SU-DHL-6 (cell line): ENCODE measurements around the gene WDR41.

Experiments
- H2AFZ ChIP-seq: fragments of 200-600 bp; sonication (generic); 2 replicates; pipeline ENCODE4 v1.6.1; 2014; ENCODE audit warnings: low read depth, mild to moderate bottlenecking, moderate library complexity, mixed read lengths, antibody characterized with exemption, low read length; ENCODE audit not compliant: severe bottlenecking
- H3F3A ChIP-seq: fragments of 200-600 bp; shearing (Covaris generic); 2 replicates; pipeline ENCODE4 v1.6.0; 2016; ENCODE audit warnings: antibody characterized with exemption, mild to moderate bottlenecking; ENCODE audit not compliant: insufficient read depth
- H3K27ac ChIP-seq: fragments of 200-600 bp; sonication (generic); 2 replicates; pipeline ENCODE4 v1.5.1; 2016; ENCODE audit warnings: low read depth, mild to moderate bottlenecking, low read length, moderate library complexity, mixed read lengths
- H3K27me3 ChIP-seq: fragments of 200-600 bp; sonication (generic), shearing (Covaris generic); 2 replicates; pipeline ENCODE4 v1.6.0; 2014; ENCODE audit warnings: mild to moderate bottlenecking, low read length
- H3K36me3 ChIP-seq: fragments of 200-600 bp; sonication (generic); 2 replicates; pipeline ENCODE4 v1.6.1; 2014; ENCODE audit warnings: mild to moderate bottlenecking, low read length, mixed read lengths
- H3K4me2 ChIP-seq: fragments of 300-600, 200-600 bp; shearing (Covaris generic), sonication (generic); 2 replicates; pipeline ENCODE4 v1.6.0; 2014; ENCODE audit warnings: low read length, low read depth, mild to moderate bottlenecking; ENCODE audit not compliant: poor library complexity, severe bottlenecking
- H3K4me3 ChIP-seq: fragments of 200-600 bp; sonication (generic); 2 replicates; pipeline ENCODE4 v1.5.1; 2014; ENCODE audit warnings: antibody characterized with exemption, low read length, mild to moderate bottlenecking, mixed read lengths; ENCODE audit not compliant: insufficient read depth, poor library complexity, severe bottlenecking
- H3K79me2 ChIP-seq: fragments of 200-600 bp; sonication (generic); 2 replicates; pipeline ENCODE4 v1.6.1; 2014; ENCODE audit warnings: mild to moderate bottlenecking, low read length, moderate library complexity; ENCODE audit not compliant: insufficient read depth
- H3K9ac ChIP-seq: fragments of 200-600 bp; sonication (generic); 2 replicates; pipeline ENCODE4 v1.7.0; 2014; ENCODE audit warnings: mild to moderate bottlenecking, low read length
- H3K9me2 ChIP-seq: fragments of 200-600 bp; sonication (generic); replicated peaks from 2 replicates; pipeline ENCODE4 v1.6.1; 2014; ENCODE audit warnings: low read length; ENCODE audit not compliant: insufficient read depth
- H3K9me3 ChIP-seq: fragments of 200-600 bp; sonication (generic); 2 replicates; pipeline ENCODE4 v1.6.1; 2014; ENCODE audit warnings: low read length, mixed read lengths; ENCODE audit not compliant: insufficient read depth
- H4K20me1 ChIP-seq: fragments of 200-600 bp; sonication (generic); 2 replicates; pipeline ENCODE4 v1.6.1; 2014; ENCODE audit warnings: low read depth, mild to moderate bottlenecking, antibody characterized with exemption, low read length, moderate library complexity, mixed read lengths
- CTCF ChIP-seq: fragments of 200-600 bp; sonication (generic); IDR thresholded peaks from one replicate; pipeline ENCODE4 v1.5.1; 2017; ENCODE audit warnings: antibody characterized with exemption, mild to moderate bottlenecking, low read length, moderate library complexity; ENCODE audit not compliant: insufficient read depth, poor library complexity, severe bottlenecking
- EZH2phosphoT487 ChIP-seq: fragments of 200-600 bp; sonication (generic), shearing (Covaris generic); conservative IDR thresholded peaks from 2 replicates; pipeline ENCODE4 v1.6.1; 2018; ENCODE audit warnings: mild to moderate bottlenecking, antibody characterized with exemption, low read length, moderate library complexity, mixed read lengths

Gene WDR41

DNA sequence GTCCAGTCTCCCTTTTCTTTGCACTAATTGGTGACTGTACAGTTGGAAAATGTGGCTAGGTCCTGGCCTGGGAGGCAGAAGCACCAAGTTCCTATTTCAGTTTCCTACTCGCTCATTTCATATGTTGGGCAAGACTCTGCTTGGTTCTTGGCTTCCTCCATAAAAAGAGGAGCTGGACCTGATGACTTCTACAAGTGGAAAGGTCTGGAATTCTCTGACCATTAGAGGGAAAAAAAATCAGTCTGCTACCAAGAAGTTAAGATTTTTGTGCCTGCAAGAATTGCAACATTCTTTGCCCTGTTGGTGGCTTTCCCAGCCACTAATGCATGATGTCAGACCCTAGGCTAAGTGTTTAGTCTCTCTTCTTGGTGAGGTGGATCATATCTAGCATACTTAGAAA is 91.5 kb downstream of the WDR41 start:
- Histone ChIP-seq H3K27me3 (no peaks in the 10 kb centered on the region), H3K27ac (no peak overlapping the region)
- no peak for TF ChIP-seq CTCF
- no peak for TF ChIP-seq EZH2phosphoT487

DNA sequence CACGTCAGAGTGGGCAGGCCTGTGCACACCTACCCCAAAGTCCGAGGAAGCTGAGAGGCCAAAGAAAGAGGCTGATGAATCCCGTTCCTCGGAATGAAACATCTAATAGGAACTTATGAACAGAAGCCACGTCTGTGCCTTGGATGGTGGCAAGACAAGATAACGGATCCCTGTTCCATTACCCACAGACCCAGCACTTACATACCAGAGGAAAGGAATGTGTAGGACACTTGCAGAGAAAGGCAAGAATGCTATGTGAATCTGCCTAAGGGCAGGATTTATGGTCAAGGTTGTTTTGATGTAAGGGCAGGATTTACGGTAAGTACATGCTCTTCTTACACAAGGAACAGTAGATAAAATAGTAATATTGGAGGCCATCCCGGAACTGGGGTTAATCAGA is 93.2 kb downstream of the WDR41 start:
- Histone ChIP-seq H3K9me3 (no peaks in the 10 kb centered on the region), H3K27ac (no peak overlapping the region), H3K9me2 (no peaks in the 10 kb centered on the region), H3K79me2 (no peaks in the 10 kb centered on the region), H3K27me3 (no peaks in the 10 kb centered on the region), H3K36me3 (no peaks in the 10 kb centered on the region), H3K4me3 (no peak overlapping the region), H3K9ac (no peak overlapping the region), H3F3A (no peaks in the 10 kb centered on the region), H3K4me2 (no peak overlapping the region), H4K20me1 (no peaks in the 10 kb centered on the region), H2AFZ (no peak overlapping the region)
- TF ChIP-seq CTCF: no peak
- TF ChIP-seq EZH2phosphoT487: no peak

More for the DNA sequence above, 91.5 kb downstream of the WDR41 start:
- Histone ChIP-seq H3K9ac (no peak overlapping the region), H3K4me2 (no peak overlapping the region), H3K36me3 (no peaks in the 10 kb centered on the region), H3F3A (no peaks in the 10 kb centered on the region), H2AFZ (no peak overlapping the region), H3K9me2 (no peaks in the 10 kb centered on the region), H3K4me3 (no peak overlapping the region), H3K9me3 (no peaks in the 10 kb centered on the region), H3K79me2 (no peaks in the 10 kb centered on the region), H4K20me1 (no peaks in the 10 kb centered on the region)

DNA sequence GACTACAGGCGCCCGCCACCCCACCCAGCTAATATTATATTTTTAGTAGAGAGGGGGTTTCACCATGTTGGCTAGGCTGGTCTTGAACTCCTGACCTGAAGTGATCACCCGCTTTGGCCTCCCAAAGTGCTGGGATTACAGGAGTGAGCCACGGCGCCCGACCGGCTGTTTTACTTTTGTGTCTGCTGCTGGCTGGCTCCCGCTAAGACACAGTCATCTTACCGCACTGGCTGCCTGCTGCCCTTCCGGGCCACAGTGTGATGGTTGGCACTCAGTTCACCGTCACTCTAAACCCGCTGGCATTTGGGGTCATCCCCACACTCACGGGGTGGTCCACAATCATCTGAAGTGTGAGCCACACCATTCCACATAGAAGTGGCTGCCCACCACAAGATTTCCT is 93.7 kb downstream of the WDR41 start:
- Histone ChIP-seq H3K9me2 (no peaks in the 10 kb centered on the region), H3K27me3 (no peaks in the 10 kb centered on the region), H3K9ac (no peak overlapping the region), H3K79me2 (no peaks in the 10 kb centered on the region), H3K4me2 (no peak overlapping the region), H4K20me1 (no peaks in the 10 kb centered on the region), H2AFZ (no peak overlapping the region), H3F3A (no peaks in the 10 kb centered on the region), H3K4me3 (no peak overlapping the region), H3K27ac (no peak overlapping the region), H3K36me3 (no peaks in the 10 kb centered on the region), H3K9me3 (no peaks in the 10 kb centered on the region)
- TF ChIP-seq EZH2phosphoT487: no peak
- no peak for TF ChIP-seq CTCF
